Measurements from ENCODE around the gene ZNF469. TPM values are rescaled to one million over a fixed set of nuclear protein-coding genes. Genes with fewer than 3 reads are reported as not detected.
"Not testable (repeated sequence)": the region's sequence is repeated elsewhere in the genome, so short reads cannot be mapped to it uniquely, and the experiment has no call there.

The ZNF469 gene
- total RNA-seq, 2 donors from 2014 or later, result 0.17 to 0.40 TPM

- Histone ChIP-seq H3K9me3 (no peaks in the 10 kb centered on the region), H3K4me3 (no peak overlapping the region), H3K27ac (no peak overlapping the region), H3K36me3 (no peaks in the 10 kb centered on the region), H3K4me1 (no peaks in the 10 kb centered on the region), H3K27me3 (no peaks in the 10 kb centered on the region), H3K9ac (ENCODE audit: low read depth in 2 of 2, low read length in 2 of 2) (no peak overlapping the region)
- intact Hi-C loops (cut with DNase I), result no loop called here
- no peak for DNase-seq
- TF ChIP-seq CTCF (IDR thresholded peaks at IDR 0.05), result no peak
Observed at GRCh38 chr16:88359008-88359407, 23.8 kb upstream of the ZNF469 start.

- H3K9ac ChIP-seq (ENCODE audit: low read depth in 2 of 2, low read length in 2 of 2); H3K9me3 ChIP-seq; H3K36me3 ChIP-seq; H3K4me3 ChIP-seq; DNase-seq; H3K4me1 ChIP-seq; H3K27me3 ChIP-seq; intact Hi-C loops (cut with DNase I); H3K27ac ChIP-seq: not testable (repeated sequence)
Observed at GRCh38 chr16:88360401-88360800, 22.4 kb upstream of the ZNF469 start.

GRCh38 chr16:88360999-88361398, 21.8 kb upstream of the ZNF469 start:
- H3K4me3 ChIP-seq, result no peak overlapping the region
- no peaks in the 10 kb centered on the region for H3K4me1 ChIP-seq
- H3K27ac ChIP-seq, result no peak overlapping the region
- intact Hi-C loops (cut with DNase I), result no loop called here
- TF ChIP-seq CTCF (IDR thresholded peaks at IDR 0.05), result no peak
- H3K9me3 ChIP-seq, result no peaks in the 10 kb centered on the region
- H3K36me3 ChIP-seq, result no peaks in the 10 kb centered on the region
- DNase-seq, result no peak
- H3K9ac ChIP-seq (ENCODE audit: low read depth in 2 of 2, low read length in 2 of 2), result no peak overlapping the region
- no peaks in the 10 kb centered on the region for H3K27me3 ChIP-seq

GRCh38 chr16:88361775-88362174, 21.0 kb upstream of the ZNF469 start:
- DNase-seq, result no peak
- no peaks in the 10 kb centered on the region for H3K4me1 ChIP-seq
- H3K9me3 ChIP-seq, result no peaks in the 10 kb centered on the region
- H3K27ac ChIP-seq, result no peak overlapping the region
- no peaks in the 10 kb centered on the region for H3K27me3 ChIP-seq
- H3K9ac ChIP-seq (ENCODE audit: low read depth in 2 of 2, low read length in 2 of 2), result no peak overlapping the region
- H3K36me3 ChIP-seq, result no peaks in the 10 kb centered on the region
- intact Hi-C loops (cut with DNase I), result no loop called here
- no peak for TF ChIP-seq CTCF (IDR thresholded peaks at IDR 0.05)
- no peak overlapping the region for H3K4me3 ChIP-seq

- H3K4me1 ChIP-seq, result no peaks in the 10 kb centered on the region
- TF ChIP-seq CTCF (IDR thresholded peaks at IDR 0.05), result no peak
- intact Hi-C loops (cut with DNase I), result no loop called here
- no peak overlapping the region for H3K27ac ChIP-seq
- no peaks in the 10 kb centered on the region for H3K9me3 ChIP-seq
- no peak overlapping the region for H3K4me3 ChIP-seq
- DNase-seq, result no peak
- H3K9ac ChIP-seq (ENCODE audit: low read depth in 2 of 2, low read length in 2 of 2), result no peak overlapping the region
- H3K36me3 ChIP-seq, result no peaks in the 10 kb centered on the region
- H3K27me3 ChIP-seq, result no peaks in the 10 kb centered on the region
Observed at GRCh38 chr16:88363239-88363891, 19.4 kb upstream of the ZNF469 start.

GRCh38 chr16:88365244-88365865, 17.4 kb upstream of the ZNF469 start:
- intact Hi-C loops (cut with DNase I), result no loop called here
- no peak for DNase-seq

More at GRCh38 chr16:88365244-88365865, 17.4 kb upstream of the ZNF469 start:
- Histone ChIP-seq H3K4me3 (no peak overlapping the region), H3K9me3 (no peaks in the 10 kb centered on the region), H3K9ac (ENCODE audit: low read depth in 2 of 2, low read length in 2 of 2) (no peak overlapping the region), H3K4me1 (no peaks in the 10 kb centered on the region), H3K36me3 (no peaks in the 10 kb centered on the region), H3K27me3 (no peaks in the 10 kb centered on the region), H3K27ac (no peak overlapping the region)
- TF ChIP-seq CTCF (IDR thresholded peaks at IDR 0.05), result no peak

Measured in colonic mucosa (tissue), 4 donors.